ENCODE measurements around the gene TRIM31. TPM values are rescaled to one million over a fixed set of nuclear protein-coding genes. Genes with fewer than 3 reads are reported as not detected.

The TRIM31 gene
- total and polyA plus RNA-seq, 4 donors: 0.16 to 1.3 (median 0.48) TPM

- TF ChIP-seq EGR1 (IDR thresholded peaks at IDR 0.05; ENCODE audit: low read depth in 2 of 2): no peak
- TF ChIP-seq NR2F2 (IDR thresholded peaks at IDR 0.05): no peak
- TF ChIP-seq TAF1 (conservative IDR thresholded peaks at IDR 0.05): no peak
- no peak for TF ChIP-seq RXRA (IDR thresholded peaks at IDR 0.05)
- TF ChIP-seq HNF4A (conservative IDR thresholded peaks at IDR 0.05): no peak
- TF ChIP-seq REST (IDR thresholded peaks at IDR 0.05): no peak
- TF ChIP-seq ZBTB33 (IDR thresholded peaks at IDR 0.05): no peak
- no peak for TF ChIP-seq FOXA2 (IDR thresholded peaks at IDR 0.05)
- no peak for TF ChIP-seq ATF3 (IDR thresholded peaks at IDR 0.05)
- no peak for TF ChIP-seq SP1 (IDR thresholded peaks at IDR 0.05)
- no peak for TF ChIP-seq JUND (IDR thresholded peaks at IDR 0.05)
- TF ChIP-seq FOXA1 (IDR thresholded peaks at IDR 0.05): no peak
- TF ChIP-seq GABPA (IDR thresholded peaks at IDR 0.05 in 1 of 2, conservative IDR thresholded peaks at IDR 0.05 in 1 of 2): no peak
- TF ChIP-seq MAX (IDR thresholded peaks at IDR 0.05): no peak
Observed at GRCh38 chr6:30104661-30105060, 8.2 kb downstream of the TRIM31 start.

GRCh38 chr6:30103872-30104179, 9.1 kb downstream of the TRIM31 start:
- peak overlapping the region in 1 of 2 donors; percentile 40 for H3K9ac ChIP-seq (ENCODE audit: low read depth in 1 of 2, low read length in 2 of 2)

More at GRCh38 chr6:30104661-30105060, 8.2 kb downstream of the TRIM31 start:
- no peaks in the 10 kb centered on the region for H3K9me3 ChIP-seq (ENCODE audit: control insufficient read depth in 4 of 4, low read length in 3 of 4)
- H3K4me1 ChIP-seq (ENCODE audit: control insufficient read depth in 4 of 4, insufficient read depth in 4 of 4, low read length in 3 of 4): peaks cover 8 to 36% (median 28%) of the 10 kb centered on the region in 4 donors
- H3K9ac ChIP-seq (ENCODE audit: low read depth in 1 of 2, low read length in 2 of 2): no peak overlapping the region
- DNase-seq (ENCODE audit: low spot score): no peak
- H3K27me3 ChIP-seq (ENCODE audit: control insufficient read depth in 4 of 4, insufficient read depth in 4 of 4, low read length in 3 of 4): peaks cover 0 to 5% (median 1%) of the 10 kb centered on the region in 4 donors
- no peak overlapping the region for H3K27ac ChIP-seq (ENCODE audit: low read depth in 1 of 2, low read length in 2 of 2)
- WGBS: 93% methylated on average over 2 of the region's 2 CpGs
- H3K36me3 ChIP-seq (ENCODE audit: control insufficient read depth in 4 of 4, insufficient read depth in 3 of 4, low read depth in 1 of 4, low read length in 3 of 4): no peaks in the 10 kb centered on the region
- H3K4me3 ChIP-seq (ENCODE audit: low read depth in 1 of 3, low read length in 3 of 3): no peak overlapping the region

More at GRCh38 chr6:30103872-30104179, 9.1 kb downstream of the TRIM31 start:
- no peaks in the 10 kb centered on the region for H3K36me3 ChIP-seq (ENCODE audit: control insufficient read depth in 4 of 4, insufficient read depth in 3 of 4, low read depth in 1 of 4, low read length in 3 of 4)
- no peaks in the 10 kb centered on the region for H3K9me3 ChIP-seq (ENCODE audit: control insufficient read depth in 4 of 4, low read length in 3 of 4)
- H3K4me1 ChIP-seq (ENCODE audit: control insufficient read depth in 4 of 4, insufficient read depth in 4 of 4, low read length in 3 of 4): peaks cover 8 to 36% (median 28%) of the 10 kb centered on the region in 4 donors
- DNase-seq (ENCODE audit: low spot score): no peak
- no peak overlapping the region for H3K27ac ChIP-seq (ENCODE audit: low read depth in 1 of 2, low read length in 2 of 2)
- 48% methylated on average over 3 of the region's 3 CpGs for WGBS
- no peak overlapping the region for H3K4me3 ChIP-seq (ENCODE audit: low read depth in 1 of 3, low read length in 3 of 3)
- peaks cover 0 to 7% (median 2%) of the 10 kb centered on the region in 4 donors for H3K27me3 ChIP-seq (ENCODE audit: control insufficient read depth in 4 of 4, insufficient read depth in 4 of 4, low read length in 3 of 4)
- TF ChIP-seq MAX (IDR thresholded peaks at IDR 0.05) (no peak), CTCF (IDR thresholded peaks at IDR 0.05; ENCODE audit: low read depth, low read length, missing input control) (no peak), GABPA (IDR thresholded peaks at IDR 0.05 in 1 of 2, conservative IDR thresholded peaks at IDR 0.05 in 1 of 2) (no peak), JUND (IDR thresholded peaks at IDR 0.05) (no peak), YY1 (IDR thresholded peaks at IDR 0.05) (no peak), NR2F2 (IDR thresholded peaks at IDR 0.05) (no peak), ZBTB33 (IDR thresholded peaks at IDR 0.05) (no peak), EGR1 (IDR thresholded peaks at IDR 0.05; ENCODE audit: low read depth in 2 of 2) (no peak), SP1 (IDR thresholded peaks at IDR 0.05) (no peak), REST (IDR thresholded peaks at IDR 0.05) (no peak), ATF3 (IDR thresholded peaks at IDR 0.05) (no peak), HNF4G (IDR thresholded peaks at IDR 0.05) (no peak), FOXA1 (IDR thresholded peaks at IDR 0.05) (no peak), HNF4A (conservative IDR thresholded peaks at IDR 0.05) (no peak)
